GM12891 (cell line): ENCODE results near the gene ZDHHC14.

ENCODE experiments used
- DNase-seq: peaks from one replicate; pipeline ENCODE4 v3.0.0; 2011; ENCODE audit warnings: low spot score; ENCODE audit not compliant: insufficient read length
- FAIRE-seq: peaks from 2 replicates; lab custom pipeline; 2011; peaks lifted over from hg19 to GRCh38; lab: Jason Lieb, UNC
- PAX5 ChIP-seq: IDR thresholded peaks from 2 replicates; pipeline ENCODE4 v1.6.1; 2011; ENCODE audit warnings: low read length, moderate library complexity, mild to moderate bottlenecking; ENCODE audit not compliant: insufficient read depth, severe bottlenecking
- POLR2A ChIP-seq: IDR thresholded peaks from 2 replicates; pipeline ENCODE4 v1.6.1; 2011; ENCODE audit warnings: low read depth, low read length, control low read depth
- POLR2AphosphoS5 ChIP-seq: IDR thresholded peaks from 2 replicates; pipeline ENCODE4 v1.6.1; 2011; ENCODE audit warnings: low read depth, low read length, control low read depth
- POU2F2 ChIP-seq: IDR thresholded peaks from 2 replicates; pipeline ENCODE4 v1.6.1; 2011; ENCODE audit warnings: low read depth, mild to moderate bottlenecking, control low read depth, low read length, moderate library complexity
- SPI1 ChIP-seq: IDR thresholded peaks from 2 replicates; pipeline ENCODE4 v1.6.1; 2011; ENCODE audit warnings: low read depth, low read length, control low read depth
- TAF1 ChIP-seq: IDR thresholded peaks from 2 replicates; pipeline ENCODE4 v1.6.1; 2011; ENCODE audit warnings: low read depth, low read length, control low read depth

ZDHHC14 gene

GRCh38 chr6:157453131-157453530 lies 72.1 kb downstream of the ZDHHC14 start:
- FAIRE-seq (no peak), DNase-seq (no peak)
- no peak for TF ChIP-seq POU2F2
- TF ChIP-seq TAF1 = no peak
- TF ChIP-seq POLR2AphosphoS5 = no peak

- no peak for FAIRE-seq
- TF ChIP-seq TAF1 = no peak
- TF ChIP-seq SPI1 = no peak
- TF ChIP-seq PAX5 = no peak
- no peak for TF ChIP-seq POU2F2
- TF ChIP-seq POLR2AphosphoS5 = no peak
- TF ChIP-seq POLR2A = no peak
- no peak for DNase-seq
These were observed 73.0 kb downstream of the ZDHHC14 start for GRCh38 chr6:157453978-157454377.

- DNase-seq (no peak), FAIRE-seq (no peak)
- TF ChIP-seq SPI1 (no peak), POLR2AphosphoS5 (no peak), POLR2A (no peak), TAF1 (no peak), PAX5 (no peak), POU2F2 (no peak)
These were observed 74.0 kb downstream of the ZDHHC14 start for GRCh38 chr6:157454762-157455714.

GRCh38 chr6:157455731-157456523 lies 74.9 kb downstream of the ZDHHC14 start:
- TF ChIP-seq PAX5 = no peak
- no peak for TF ChIP-seq SPI1
- no peak for TF ChIP-seq POLR2AphosphoS5
- no peak for TF ChIP-seq POU2F2
- TF ChIP-seq TAF1 = no peak
- TF ChIP-seq POLR2A = no peak
- FAIRE-seq = no peak
- DNase-seq = no peak

GRCh38 chr6:157456524-157456829 lies 75.5 kb downstream of the ZDHHC14 start:
- FAIRE-seq (peak; percentile 71), DNase-seq (no peak)
- TF ChIP-seq POLR2AphosphoS5 (no peak), TAF1 (no peak), SPI1 (peak; percentile 92)

- no peak for TF ChIP-seq POU2F2
- TF ChIP-seq POLR2AphosphoS5 = no peak
- no peak for TF ChIP-seq SPI1
- TF ChIP-seq PAX5 = no peak
- no peak for TF ChIP-seq TAF1
- TF ChIP-seq POLR2A = no peak
- FAIRE-seq = no peak
- DNase-seq = no peak
These were observed 76.8 kb downstream of the ZDHHC14 start for GRCh38 chr6:157457787-157458186.

- TF ChIP-seq POU2F2 (no peak), TAF1 (no peak), POLR2AphosphoS5 (no peak)
- FAIRE-seq = no peak
These were observed 78.3 kb downstream of the ZDHHC14 start for GRCh38 chr6:157459327-157459726.

GRCh38 chr6:157460182-157460999 lies 79.4 kb downstream of the ZDHHC14 start:
- DNase-seq (no peak), FAIRE-seq (peak; percentile 67)

More at GRCh38 chr6:157459327-157459726, 78.3 kb downstream of the ZDHHC14 start:
- no peak for DNase-seq

GRCh38 chr6:157461000-157461915 lies 80.3 kb downstream of the ZDHHC14 start:
- DNase-seq (peak; percentile 35), FAIRE-seq (no peak)
- TF ChIP-seq SPI1 = no peak
- no peak for TF ChIP-seq PAX5
- no peak; the same call in 1 of the 2 replicates for TF ChIP-seq POU2F2
- no peak for TF ChIP-seq POLR2AphosphoS5

More at GRCh38 chr6:157460182-157460999, 79.4 kb downstream of the ZDHHC14 start:
- TF ChIP-seq POU2F2 (no peak), PAX5 (no peak), POLR2AphosphoS5 (no peak), SPI1 (no peak), TAF1 (no peak), POLR2A (no peak)
